ENCODE measurements around the gene SCYGR3. TPM values are rescaled to one million over a fixed set of nuclear protein-coding genes. Genes with fewer than 3 reads are reported as not detected.
A peak's percentile ranks its signal among the peaks of the same experiment; 100 is the strongest.

Gene SCYGR3
- total and polyA plus RNA-seq, 4 donors: not detected

DNA sequence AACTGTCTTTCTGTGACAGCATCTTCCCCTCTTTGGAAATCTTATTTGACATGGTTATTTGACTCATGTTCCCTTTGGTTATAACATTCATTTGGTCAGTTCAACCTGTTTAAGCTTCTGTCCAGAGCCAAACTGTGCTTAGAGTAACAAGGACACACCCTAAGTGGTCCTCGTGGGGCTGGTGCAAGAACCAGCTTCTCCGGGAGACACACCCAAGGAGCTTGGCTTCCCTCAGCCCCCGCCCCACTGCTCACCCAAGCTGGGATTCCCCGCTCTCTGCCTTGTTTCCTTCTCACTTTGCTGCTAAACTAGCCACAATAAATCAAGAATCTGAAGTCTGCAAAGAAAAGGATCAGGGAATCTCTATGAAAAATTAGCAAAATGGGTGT lies 1.4 kb downstream of the SCYGR3 start:
- Histone ChIP-seq H3K9ac (ENCODE audit: insufficient read depth in 1 of 2, low read length in 2 of 2) (no peak overlapping the region), H3K4me1 (ENCODE audit: control insufficient read depth in 5 of 5, insufficient read depth in 5 of 5, low read length in 5 of 5) (peaks cover 0 to 2% (median 0%) of the 10 kb centered on the region in 5 donors), H3K27me3 (ENCODE audit: control insufficient read depth in 3 of 3, insufficient read depth in 3 of 3, low read length in 2 of 3) (no peaks in the 10 kb centered on the region), H3K27ac (ENCODE audit: low read depth in 1 of 2, low read length in 1 of 2) (no peak overlapping the region), H3K9me3 (ENCODE audit: control insufficient read depth in 4 of 4, insufficient read depth in 3 of 4, low read length in 3 of 4) (no peaks in the 10 kb centered on the region), H3K36me3 (ENCODE audit: control insufficient read depth in 4 of 4, insufficient read depth in 4 of 4, low read length in 4 of 4) (no peaks in the 10 kb centered on the region), H3K4me3 (no peak overlapping the region)
- 49 to 86% methylated on average over 4 of the region's 4 CpGs for WGBS, 2 donors
- peak; percentile 38 for ATAC-seq (ENCODE audit: insufficient read depth, low FRiP score)
- no peak for DNase-seq
- TF ChIP-seq, protein P1, sequence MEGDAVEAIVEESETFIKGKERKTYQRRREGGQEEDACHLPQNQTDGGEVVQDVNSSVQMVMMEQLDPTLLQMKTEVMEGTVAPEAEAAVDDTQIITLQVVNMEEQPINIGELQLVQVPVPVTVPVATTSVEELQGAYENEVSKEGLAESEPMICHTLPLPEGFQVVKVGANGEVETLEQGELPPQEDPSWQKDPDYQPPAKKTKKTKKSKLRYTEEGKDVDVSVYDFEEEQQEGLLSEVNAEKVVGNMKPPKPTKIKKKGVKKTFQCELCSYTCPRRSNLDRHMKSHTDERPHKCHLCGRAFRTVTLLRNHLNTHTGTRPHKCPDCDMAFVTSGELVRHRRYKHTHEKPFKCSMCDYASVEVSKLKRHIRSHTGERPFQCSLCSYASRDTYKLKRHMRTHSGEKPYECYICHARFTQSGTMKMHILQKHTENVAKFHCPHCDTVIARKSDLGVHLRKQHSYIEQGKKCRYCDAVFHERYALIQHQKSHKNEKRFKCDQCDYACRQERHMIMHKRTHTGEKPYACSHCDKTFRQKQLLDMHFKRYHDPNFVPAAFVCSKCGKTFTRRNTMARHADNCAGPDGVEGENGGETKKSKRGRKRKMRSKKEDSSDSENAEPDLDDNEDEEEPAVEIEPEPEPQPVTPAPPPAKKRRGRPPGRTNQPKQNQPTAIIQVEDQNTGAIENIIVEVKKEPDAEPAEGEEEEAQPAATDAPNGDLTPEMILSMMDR (IDR thresholded peaks at IDR 0.05; ENCODE audit: control extremely low read depth, extremely low read depth): no peak

DNA sequence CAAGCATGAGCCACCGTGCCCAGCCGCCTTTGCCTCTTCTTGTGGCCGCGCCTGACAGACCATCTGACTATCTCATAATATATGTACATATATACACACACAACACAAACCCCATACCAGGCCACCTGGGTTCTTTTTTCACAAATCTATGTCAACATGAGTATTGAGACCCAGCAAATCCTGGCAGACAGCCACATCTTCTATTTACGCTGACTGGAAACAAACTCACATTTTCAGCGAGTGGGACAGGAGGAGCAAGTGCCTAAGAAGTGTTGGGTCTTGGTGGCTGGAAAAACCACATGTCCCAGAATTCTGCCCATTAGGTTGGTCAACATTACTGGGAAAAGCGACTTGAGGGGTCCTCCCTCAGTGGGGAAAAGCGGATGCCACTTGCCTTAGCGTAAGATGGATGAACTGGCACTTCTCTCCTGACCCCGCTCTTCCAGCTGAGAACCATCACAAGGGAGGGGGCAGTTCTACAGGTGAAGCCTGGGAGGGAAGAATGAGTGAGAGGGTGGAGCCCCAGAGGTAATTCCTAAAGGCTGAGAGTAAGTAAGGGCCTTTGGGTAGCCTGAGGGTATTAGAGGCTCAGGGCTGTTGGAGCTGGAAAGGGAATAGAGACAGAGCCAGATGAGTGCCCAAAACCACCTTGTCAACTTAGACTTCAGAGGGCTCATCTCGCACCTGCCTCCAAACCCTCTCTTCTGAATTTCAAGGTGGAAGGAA lies 1.9 kb downstream of the SCYGR3 start:
- Histone ChIP-seq H3K27ac (ENCODE audit: low read depth in 1 of 2, low read length in 1 of 2) (no peak overlapping the region), H3K27me3 (ENCODE audit: control insufficient read depth in 3 of 3, insufficient read depth in 3 of 3, low read length in 2 of 3) (no peaks in the 10 kb centered on the region), H3K4me3 (no peak overlapping the region), H3K9ac (ENCODE audit: insufficient read depth in 1 of 2, low read length in 2 of 2) (no peak overlapping the region), H3K4me1 (ENCODE audit: control insufficient read depth in 5 of 5, insufficient read depth in 5 of 5, low read length in 5 of 5) (peaks cover 0 to 3% (median 2%) of the 10 kb centered on the region in 5 donors), H3K9me3 (ENCODE audit: control insufficient read depth in 4 of 4, insufficient read depth in 3 of 4, low read length in 3 of 4) (no peaks in the 10 kb centered on the region), H3K36me3 (ENCODE audit: control insufficient read depth in 4 of 4, insufficient read depth in 4 of 4, low read length in 4 of 4) (no peaks in the 10 kb centered on the region)
- TF ChIP-seq, protein P1 (IDR thresholded peaks at IDR 0.05; ENCODE audit: control extremely low read depth, extremely low read depth): no peak
- ATAC-seq (ENCODE audit: insufficient read depth, low FRiP score): no peak
- DNase-seq: peak in 1 of 3 donors; percentile 26
- 81 to 93% methylated on average over 11 of the region's 11 CpGs for WGBS, 2 donors

DNA sequence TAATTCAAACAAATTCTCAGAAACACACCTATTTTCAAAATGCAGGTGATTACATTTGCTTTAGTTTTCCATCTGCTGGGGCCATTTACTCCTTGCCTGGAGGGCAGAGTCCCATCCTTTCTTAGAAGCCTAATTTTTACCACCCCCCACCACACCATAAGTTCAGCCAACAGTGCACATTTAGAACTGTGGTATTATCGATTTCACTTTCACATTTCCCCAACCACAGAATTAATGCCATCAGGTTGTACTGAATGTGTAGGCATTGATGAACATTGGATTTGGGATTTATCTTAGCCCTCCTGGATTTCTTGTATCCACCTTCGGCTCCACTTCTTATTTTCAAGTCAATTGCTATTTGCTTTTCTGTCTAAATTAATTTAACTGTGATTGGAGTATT lies 4.5 kb downstream of the SCYGR3 start:
- H3K9me3 ChIP-seq (ENCODE audit: control insufficient read depth in 4 of 4, insufficient read depth in 3 of 4, low read length in 3 of 4): no peaks in the 10 kb centered on the region
- no peaks in the 10 kb centered on the region for H3K36me3 ChIP-seq (ENCODE audit: control insufficient read depth in 4 of 4, insufficient read depth in 4 of 4, low read length in 4 of 4)
- no peak overlapping the region for H3K4me3 ChIP-seq
- DNase-seq: no peak
- H3K27me3 ChIP-seq (ENCODE audit: control insufficient read depth in 3 of 3, insufficient read depth in 3 of 3, low read length in 2 of 3): no peaks in the 10 kb centered on the region
- H3K27ac ChIP-seq (ENCODE audit: low read depth in 1 of 2, low read length in 1 of 2): no peak overlapping the region
- no peak overlapping the region for H3K9ac ChIP-seq (ENCODE audit: insufficient read depth in 1 of 2, low read length in 2 of 2)
- peaks cover 0 to 4% (median 2%) of the 10 kb centered on the region in 5 donors for H3K4me1 ChIP-seq (ENCODE audit: control insufficient read depth in 5 of 5, insufficient read depth in 5 of 5, low read length in 5 of 5)
- WGBS, 2 donors: 80 to 85% methylated on average over 2 of the region's 2 CpGs
- no peak for ATAC-seq (ENCODE audit: insufficient read depth, low FRiP score)
- TF ChIP-seq, protein P1 (IDR thresholded peaks at IDR 0.05; ENCODE audit: control extremely low read depth, extremely low read depth): no peak
